ENCODE results near the gene PDE6G.
A peak's percentile ranks its signal among the peaks of the same experiment; 100 is the strongest.

The PDE6G gene

DNA sequence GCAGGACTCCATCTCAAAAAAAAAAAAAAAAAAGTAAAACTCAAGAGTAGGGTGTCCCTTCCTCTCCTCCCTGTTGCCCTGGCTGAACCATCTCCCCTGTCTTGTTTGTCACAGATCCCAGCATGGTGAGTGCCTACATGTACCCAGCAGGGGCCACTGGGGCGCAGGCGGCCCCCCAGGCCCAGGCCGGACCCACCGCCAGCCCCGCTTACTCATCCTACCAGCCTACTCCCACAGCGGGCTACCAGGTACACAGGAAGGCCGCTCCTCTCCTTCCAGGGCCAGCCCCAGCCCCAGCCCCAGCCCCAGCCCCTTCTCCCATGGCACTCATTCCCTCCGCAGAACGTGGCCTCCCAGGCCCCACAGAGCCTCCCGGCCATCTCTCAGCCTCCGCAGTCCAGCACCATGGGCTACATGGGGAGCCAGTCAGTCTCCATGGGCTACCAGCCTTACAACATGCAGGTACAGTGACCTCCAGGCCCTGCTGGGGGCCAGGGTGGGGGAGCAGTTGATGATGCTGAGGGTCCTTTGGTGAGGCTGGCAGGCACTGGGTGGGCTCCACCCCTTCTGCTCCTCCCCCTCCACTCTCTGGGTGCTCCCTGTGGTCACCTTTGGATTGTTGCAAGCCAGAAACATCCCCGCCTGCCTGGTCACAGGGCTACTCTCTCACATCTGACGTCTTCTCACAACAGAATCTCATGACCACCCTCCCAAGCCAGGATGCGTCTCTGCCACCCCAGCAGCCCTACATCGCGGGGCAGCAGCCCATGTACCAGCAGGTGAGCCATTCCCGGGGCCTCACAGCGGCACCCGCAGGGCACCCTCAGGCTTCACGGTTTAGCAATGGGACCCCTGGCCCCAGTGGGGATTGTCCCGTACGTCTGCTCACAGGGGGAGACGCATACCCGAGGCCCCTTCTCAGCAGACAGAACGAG is 44.3 kb upstream of the PDE6G start:
- H3K27ac ChIP-seq, result peak overlapping the region; percentile 98
- TF ChIP-seq, protein P1, sequence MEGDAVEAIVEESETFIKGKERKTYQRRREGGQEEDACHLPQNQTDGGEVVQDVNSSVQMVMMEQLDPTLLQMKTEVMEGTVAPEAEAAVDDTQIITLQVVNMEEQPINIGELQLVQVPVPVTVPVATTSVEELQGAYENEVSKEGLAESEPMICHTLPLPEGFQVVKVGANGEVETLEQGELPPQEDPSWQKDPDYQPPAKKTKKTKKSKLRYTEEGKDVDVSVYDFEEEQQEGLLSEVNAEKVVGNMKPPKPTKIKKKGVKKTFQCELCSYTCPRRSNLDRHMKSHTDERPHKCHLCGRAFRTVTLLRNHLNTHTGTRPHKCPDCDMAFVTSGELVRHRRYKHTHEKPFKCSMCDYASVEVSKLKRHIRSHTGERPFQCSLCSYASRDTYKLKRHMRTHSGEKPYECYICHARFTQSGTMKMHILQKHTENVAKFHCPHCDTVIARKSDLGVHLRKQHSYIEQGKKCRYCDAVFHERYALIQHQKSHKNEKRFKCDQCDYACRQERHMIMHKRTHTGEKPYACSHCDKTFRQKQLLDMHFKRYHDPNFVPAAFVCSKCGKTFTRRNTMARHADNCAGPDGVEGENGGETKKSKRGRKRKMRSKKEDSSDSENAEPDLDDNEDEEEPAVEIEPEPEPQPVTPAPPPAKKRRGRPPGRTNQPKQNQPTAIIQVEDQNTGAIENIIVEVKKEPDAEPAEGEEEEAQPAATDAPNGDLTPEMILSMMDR (conservative IDR thresholded peaks at IDR 0.05), result no peak

DNA sequence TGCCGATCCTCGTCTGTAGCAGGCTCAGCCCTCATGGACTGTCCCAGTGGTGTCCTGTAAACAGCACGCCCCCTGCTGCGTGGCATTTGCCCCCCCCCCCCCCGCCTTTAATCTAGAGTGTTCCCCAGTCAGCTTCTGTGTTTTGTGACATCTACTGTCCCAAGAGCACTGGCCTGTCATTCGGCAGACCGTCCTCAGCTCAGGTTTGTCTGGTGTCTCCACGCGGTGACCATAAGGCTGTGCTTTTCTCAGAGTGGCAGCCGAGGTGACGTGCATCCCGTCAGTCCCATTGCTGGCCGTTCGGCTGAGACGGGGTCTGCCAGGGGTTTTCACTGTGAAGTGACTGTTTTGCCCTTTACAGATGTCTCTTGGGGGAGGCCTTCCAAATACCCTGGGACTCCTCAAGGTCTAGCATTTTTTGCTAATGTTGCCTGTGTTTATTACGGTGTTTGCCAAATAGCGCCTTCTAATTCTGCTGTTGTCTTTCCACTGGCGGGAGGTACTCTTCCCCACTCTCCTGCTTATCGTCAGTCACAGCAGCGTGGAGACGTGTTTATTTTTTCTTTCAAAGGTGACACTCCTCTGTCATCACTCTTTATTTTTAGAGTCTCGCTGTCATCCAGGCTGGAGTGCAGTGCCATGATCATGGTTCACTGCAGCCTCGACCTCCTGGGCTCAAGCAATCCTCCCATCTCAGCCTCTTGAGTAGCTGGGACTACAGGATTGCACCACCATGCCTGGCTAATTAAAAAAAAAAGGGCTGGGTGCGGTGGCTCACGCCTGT is 41.1 kb upstream of the PDE6G start:
- TF ChIP-seq, protein P1 (conservative IDR thresholded peaks at IDR 0.05), result no peak

DNA sequence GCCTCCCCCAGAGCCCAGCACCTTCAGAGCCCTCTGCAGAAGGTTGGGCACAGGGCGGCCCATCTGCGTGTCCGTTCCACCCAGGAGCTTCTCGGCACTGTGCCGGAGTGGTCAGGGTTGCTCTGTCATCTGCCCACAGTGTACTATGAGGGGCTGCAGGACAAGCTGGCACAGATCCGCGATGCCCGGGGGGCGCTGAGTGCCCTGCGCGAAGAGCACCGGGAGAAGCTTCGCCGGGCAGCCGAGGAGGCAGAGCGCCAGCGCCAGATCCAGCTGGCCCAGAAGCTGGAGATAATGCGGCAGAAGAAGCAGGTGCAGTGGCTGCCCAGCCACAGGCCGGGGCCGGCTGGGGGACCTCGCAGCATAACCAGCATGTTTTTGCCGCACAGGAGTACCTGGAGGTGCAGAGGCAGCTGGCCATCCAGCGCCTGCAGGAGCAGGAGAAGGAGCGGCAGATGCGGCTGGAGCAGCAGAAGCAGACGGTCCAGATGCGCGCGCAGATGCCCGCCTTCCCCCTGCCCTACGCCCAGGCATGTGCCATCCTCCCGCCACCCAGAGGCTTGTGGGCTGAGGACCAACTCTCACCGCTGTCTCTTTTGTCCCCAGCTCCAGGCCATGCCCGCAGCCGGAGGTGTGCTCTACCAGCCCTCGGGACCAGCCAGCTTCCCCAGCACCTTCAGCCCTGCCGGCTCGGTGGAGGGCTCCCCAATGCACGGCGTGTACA is 40.0 kb upstream of the PDE6G start:
- TF ChIP-seq, protein P1 (conservative IDR thresholded peaks at IDR 0.05), result no peak
- H3K27ac ChIP-seq, result no peak overlapping the region

More for the DNA sequence above, 41.1 kb upstream of the PDE6G start:
- no peak overlapping the region for H3K27ac ChIP-seq

DNA sequence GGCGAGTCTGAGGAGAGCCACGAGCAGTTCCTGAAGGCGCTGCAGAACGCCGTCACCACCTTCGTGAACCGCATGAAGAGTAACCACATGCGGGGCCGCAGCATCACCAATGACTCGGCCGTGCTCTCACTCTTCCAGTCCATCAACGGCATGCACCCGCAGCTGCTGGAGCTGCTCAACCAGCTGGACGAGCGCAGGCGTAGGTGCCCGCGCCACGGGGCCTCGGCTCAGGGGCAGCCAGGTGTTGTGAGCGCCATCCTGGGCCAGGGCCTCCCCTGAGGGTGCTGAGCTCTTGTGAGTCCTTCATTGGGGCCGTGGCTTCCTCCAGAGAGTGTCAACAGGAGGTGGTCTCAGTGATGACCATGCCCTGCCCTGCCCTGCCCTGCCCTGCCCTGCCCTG is 39.5 kb upstream of the PDE6G start:
- H3K27ac ChIP-seq, result no peak overlapping the region
- TF ChIP-seq, protein P1 (conservative IDR thresholded peaks at IDR 0.05), result no peak

DNA sequence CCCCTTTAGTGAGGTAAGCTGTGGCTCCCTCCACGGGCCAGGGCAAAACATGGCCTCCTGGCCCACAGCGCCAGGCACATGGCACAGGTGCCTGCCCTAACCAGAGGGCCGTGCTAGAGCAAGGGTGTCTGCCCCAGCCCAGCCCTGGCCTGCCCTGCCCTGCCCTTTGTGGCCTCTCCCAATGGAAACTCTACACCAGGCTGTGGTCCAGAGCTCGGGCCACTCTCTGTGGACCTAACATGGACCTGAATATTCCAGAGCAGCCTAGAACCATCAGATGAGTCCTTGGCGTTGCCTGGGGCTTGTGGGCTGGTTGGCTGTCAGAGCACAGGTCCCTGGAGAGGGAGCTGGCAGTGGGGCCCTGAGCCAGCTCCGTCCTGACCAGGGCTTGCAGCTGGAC is 38.9 kb upstream of the PDE6G start:
- no peak overlapping the region for H3K27ac ChIP-seq
- TF ChIP-seq, protein P1 (conservative IDR thresholded peaks at IDR 0.05), result no peak

DNA sequence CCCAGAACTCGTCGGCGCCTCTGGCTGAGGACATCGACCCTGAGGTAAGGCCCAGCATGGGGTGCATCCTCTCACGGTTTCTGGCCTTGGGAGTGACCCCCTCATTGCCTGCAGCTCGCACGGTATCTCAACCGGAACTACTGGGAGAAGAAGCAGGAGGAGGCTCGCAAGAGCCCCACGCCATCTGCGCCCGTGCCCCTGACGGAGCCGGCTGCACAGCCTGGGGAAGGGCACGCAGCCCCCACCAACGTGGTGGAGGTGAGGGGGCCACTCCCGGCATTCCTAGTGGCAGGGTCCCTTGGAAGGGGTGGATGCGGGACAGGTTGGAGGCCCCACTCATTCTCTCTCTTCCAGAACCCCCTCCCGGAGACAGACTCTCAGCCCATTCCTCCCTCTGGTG is 38.5 kb upstream of the PDE6G start:
- TF ChIP-seq, protein P1 (conservative IDR thresholded peaks at IDR 0.05), result no peak
- H3K27ac ChIP-seq, result no peak overlapping the region
